GM23338 (cell line): ENCODE data around the gene SMIM7. TPM values are rescaled to one million over a fixed set of nuclear protein-coding genes. Genes with fewer than 3 reads are reported as not detected.

Source experiments
- ATAC-seq: fragments of 200-7000 bp; cut with Tn5 transposase; 3 replicates; pipeline ENCODE4 v1.9.1; 2020
- DNase-seq: peaks from one replicate; pipeline ENCODE4 v3.0.0-alpha.2; 2015; ENCODE audit warnings: low spot score
- H2AFZ ChIP-seq: fragments of 200-600 bp; sonication (generic); 2 replicates; pipeline ENCODE4 v1.8.0; 2016; ENCODE audit warnings: antibody characterized with exemption, mild to moderate bottlenecking, moderate library complexity
- H3F3A ChIP-seq: fragments of 200-600 bp; sonication (generic); replicated peaks from 2 replicates; pipeline ENCODE4 v1.8.0; 2017; ENCODE audit warnings: antibody characterized with exemption, mixed run types, low read depth
- H3K27ac ChIP-seq: fragments of 200-600 bp; sonication (generic); 2 replicates; pipeline ENCODE4 v1.6.1; 2016; ENCODE audit warnings: low read depth
- H3K27me3 ChIP-seq: fragments of 200-600 bp; sonication (generic); 2 replicates; pipeline ENCODE4 v1.8.0; 2016; ENCODE audit warnings: mild to moderate bottlenecking, mixed run types, moderate library complexity; ENCODE audit not compliant: insufficient read depth
- H3K36me3 ChIP-seq: fragments of 200-600 bp; sonication (generic); 2 replicates; pipeline ENCODE4 v1.8.0; 2016; ENCODE audit warnings: mild to moderate bottlenecking; ENCODE audit not compliant: insufficient read depth
- H3K4me1 ChIP-seq: fragments of 200-600 bp; sonication (generic); 2 replicates; pipeline ENCODE4 v1.8.0; 2016; ENCODE audit warnings: mild to moderate bottlenecking, moderate library complexity; ENCODE audit not compliant: insufficient read depth
- H3K4me2 ChIP-seq: fragments of 200-600 bp; sonication (generic); 2 replicates; pipeline ENCODE4 v1.7.1; 2017; ENCODE audit warnings: mixed run types
- H3K4me3 ChIP-seq: fragments of 200-600 bp; sonication (generic); 2 replicates; pipeline ENCODE4 v1.6.1; 2016; ENCODE audit warnings: mixed run types
- H3K79me2 ChIP-seq: fragments of 200-600 bp; sonication (generic); replicated peaks from 2 replicates; pipeline ENCODE4 v1.8.0; 2017; ENCODE audit warnings: mild to moderate bottlenecking; ENCODE audit not compliant: insufficient read depth
- H3K9me2 ChIP-seq: fragments of 200-600 bp; sonication (generic); 2 replicates; pipeline ENCODE4 v1.8.0; 2017; ENCODE audit not compliant: insufficient read depth
- H4K20me1 ChIP-seq: fragments of 200-600 bp; sonication (generic); replicated peaks from 2 replicates; pipeline ENCODE4 v1.8.0; 2017; ENCODE audit warnings: mild to moderate bottlenecking; ENCODE audit not compliant: insufficient read depth
- H3K27ac Mint-ChIP-seq: 2 replicates; pipeline ENCODE4 v1.8.0; 2020; ENCODE audit warnings: inconsistent platforms, mild to moderate bottlenecking, moderate library complexity, mixed read lengths
- H3K27me3 Mint-ChIP-seq: 3 replicates; pipeline ENCODE4 v1.8.0; 2022; ENCODE audit warnings: low read depth, mild to moderate bottlenecking, moderate library complexity, mixed read lengths, inconsistent platforms; ENCODE audit not compliant: insufficient read depth, poor library complexity
- H3K36me3 Mint-ChIP-seq: 3 replicates; pipeline ENCODE4 v1.8.0; 2021; ENCODE audit warnings: low read depth, mild to moderate bottlenecking, inconsistent platforms, moderate library complexity, mixed read lengths
- H3K4me1 Mint-ChIP-seq: 3 replicates; pipeline ENCODE4 v1.8.0; 2020; ENCODE audit warnings: mild to moderate bottlenecking, inconsistent platforms, mixed read lengths
- H3K4me3 Mint-ChIP-seq: 3 replicates; pipeline ENCODE4 v1.8.0; 2021; ENCODE audit warnings: moderate library complexity, mild to moderate bottlenecking, inconsistent platforms, mixed read lengths
- H3K9me3 Mint-ChIP-seq: 3 replicates; pipeline ENCODE4 v1.8.0; 2020; ENCODE audit warnings: moderate library complexity, mild to moderate bottlenecking, inconsistent platforms, mixed read lengths
- CREB1 ChIP-seq: fragments of 250-450 bp; sonication (Bioruptor Pico); IDR thresholded peaks from 2 replicates; pipeline ENCODE4 v1.5.0; 2020; ENCODE audit warnings: low read depth, mild to moderate bottlenecking, moderate library complexity
- EZH2phosphoT487 ChIP-seq: fragments of 200-600 bp; sonication (generic); IDR thresholded peaks from one replicate; pipeline ENCODE4 v1.8.1; 2018; ENCODE audit warnings: antibody characterized with exemption; ENCODE audit not compliant: unreplicated experiment
- JUNB ChIP-seq: IDR thresholded peaks from one replicate; pipeline ENCODE4 v1.6.1; 2016; ENCODE audit warnings: antibody characterized with exemption; ENCODE audit not compliant: unreplicated experiment
- NANOG ChIP-seq: IDR thresholded peaks from 2 replicates; pipeline ENCODE4 v1.6.1; 2016; ENCODE audit warnings: antibody characterized with exemption, borderline replicate concordance
- REST ChIP-seq: IDR thresholded peaks from one replicate; pipeline ENCODE4 v1.6.1; 2018; ENCODE audit warnings: antibody characterized with exemption; ENCODE audit not compliant: unreplicated experiment
- ZNF331 ChIP-seq: fragments of 250-450 bp; sonication (Bioruptor Pico); IDR thresholded peaks from 2 replicates; pipeline ENCODE4 v1.5.0; 2020; ENCODE audit warnings: low read depth, mild to moderate bottlenecking, moderate library complexity
- ZNF462 ChIP-seq: fragments of 250-450 bp; sonication (Bioruptor Pico); IDR thresholded peaks from 2 replicates; pipeline ENCODE4 v1.5.0; 2020; ENCODE audit warnings: mild to moderate bottlenecking, moderate library complexity
- polyA plus RNA-seq: library from polyadenylated mRNA; unstranded; fragments of >200 nt; fragmentation: Nextera tagmentation; extraction: Ambion mirVana; gene quantifications from 2 replicates; pipeline ENCODE4 v1.2.1, GENCODE V29; 2016
- total RNA-seq: library from RNA; depleted of rRNA; stranded (reverse); fragments of >200 nt; shearing (Covaris generic); gene quantifications from 2 replicates; pipeline ENCODE4 v1.2.3, GENCODE V29; 2014

Gene SMIM7
- total and polyA plus RNA-seq, 2 experiments from 2014 or later, result 81.7 to 84.5 TPM

GRCh38 chr19:16638666-16639065, 21.3 kb downstream of the SMIM7 start:
- H3K36me3 ChIP-seq, result peaks cover 9% of the 10 kb centered on the region
- Mint-ChIP-seq H3K27ac (no peak overlapping the region), H3K4me1 (no peaks in the 10 kb centered on the region), H3K36me3 (peaks cover 58% of the 10 kb centered on the region), H3K27me3 (peaks cover 3% of the 10 kb centered on the region), H3K4me3 (no peak overlapping the region), H3K9me3 (no peaks in the 10 kb centered on the region)
- no peak for ATAC-seq
- TF ChIP-seq EZH2phosphoT487 (no peak), JUNB (no peak), ZNF331 (CRISPR knock-in tag) (no peak), CREB1 (CRISPR knock-in tag) (no peak), NANOG (no peak), ZNF462 (no peak)
- H3F3A ChIP-seq, result no peaks in the 10 kb centered on the region
- no peak overlapping the region for H3K4me3 ChIP-seq
- no peak for DNase-seq
- no peaks in the 10 kb centered on the region for H3K4me1 ChIP-seq
- H3K9me2 ChIP-seq, result no peaks in the 10 kb centered on the region
- no peak overlapping the region for H3K4me2 ChIP-seq
- H3K79me2 ChIP-seq, result peaks cover 89% of the 10 kb centered on the region
- no peaks in the 10 kb centered on the region for H3K27me3 ChIP-seq
- H3K27ac ChIP-seq, result no peak overlapping the region; the same call in 1 of the 2 replicates
- no peak overlapping the region for H2AFZ ChIP-seq
- peaks cover 32% of the 10 kb centered on the region for H4K20me1 ChIP-seq

- no peak for DNase-seq
- Histone ChIP-seq H3K4me1 (no peaks in the 10 kb centered on the region), H3K36me3 (no peaks in the 10 kb centered on the region; the same call in 1 of the 2 replicates), H3K9me2 (no peaks in the 10 kb centered on the region), H3K4me3 (no peak overlapping the region), H3K27me3 (no peaks in the 10 kb centered on the region), H3K4me2 (no peak overlapping the region), H3K27ac (no peak overlapping the region), H2AFZ (no peak overlapping the region), H4K20me1 (peaks cover 23% of the 10 kb centered on the region), H3K79me2 (peaks cover 82% of the 10 kb centered on the region), H3F3A (0 out of 2 replicates have a peak, but pooled peaks cover 3% of the 10 kb centered on the region)
- Mint-ChIP-seq H3K27ac (no peak overlapping the region), H3K9me3 (no peaks in the 10 kb centered on the region), H3K36me3 (peaks cover 51% of the 10 kb centered on the region), H3K4me1 (no peaks in the 10 kb centered on the region), H3K27me3 (peaks cover 3% of the 10 kb centered on the region), H3K4me3 (no peak overlapping the region)
- no peak for ATAC-seq
- TF ChIP-seq REST (no peak), CREB1 (CRISPR knock-in tag) (no peak)
These were observed 22.4 kb downstream of the SMIM7 start for GRCh38 chr19:16637535-16637934.
